ENCODE measurements around the gene CP.

The CP gene

DNA sequence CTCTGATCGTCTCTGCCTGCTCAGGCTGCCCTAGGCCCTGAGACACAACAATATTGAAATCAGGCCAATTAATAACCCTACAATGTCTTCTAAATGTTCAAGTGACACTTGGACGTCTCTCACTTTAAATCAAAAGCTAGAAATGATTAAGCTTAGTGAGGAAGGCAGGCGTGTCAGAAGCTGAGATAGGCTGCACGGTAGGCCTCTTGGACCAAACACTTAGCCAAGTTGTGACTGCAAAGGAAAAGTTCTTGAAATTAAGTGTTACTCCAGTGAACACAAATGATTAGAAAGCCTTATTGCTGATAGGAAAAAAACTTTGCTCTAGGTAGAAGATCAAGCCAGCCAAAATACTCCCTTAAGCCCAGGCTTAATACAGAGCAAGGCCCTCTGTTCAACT is 90.0 kb downstream of the CP start:
- DNase-seq (ENCODE audit: extremely low spot score, insufficient read length, low read depth) (no peak), FAIRE-seq (peak; percentile 31)

DNA sequence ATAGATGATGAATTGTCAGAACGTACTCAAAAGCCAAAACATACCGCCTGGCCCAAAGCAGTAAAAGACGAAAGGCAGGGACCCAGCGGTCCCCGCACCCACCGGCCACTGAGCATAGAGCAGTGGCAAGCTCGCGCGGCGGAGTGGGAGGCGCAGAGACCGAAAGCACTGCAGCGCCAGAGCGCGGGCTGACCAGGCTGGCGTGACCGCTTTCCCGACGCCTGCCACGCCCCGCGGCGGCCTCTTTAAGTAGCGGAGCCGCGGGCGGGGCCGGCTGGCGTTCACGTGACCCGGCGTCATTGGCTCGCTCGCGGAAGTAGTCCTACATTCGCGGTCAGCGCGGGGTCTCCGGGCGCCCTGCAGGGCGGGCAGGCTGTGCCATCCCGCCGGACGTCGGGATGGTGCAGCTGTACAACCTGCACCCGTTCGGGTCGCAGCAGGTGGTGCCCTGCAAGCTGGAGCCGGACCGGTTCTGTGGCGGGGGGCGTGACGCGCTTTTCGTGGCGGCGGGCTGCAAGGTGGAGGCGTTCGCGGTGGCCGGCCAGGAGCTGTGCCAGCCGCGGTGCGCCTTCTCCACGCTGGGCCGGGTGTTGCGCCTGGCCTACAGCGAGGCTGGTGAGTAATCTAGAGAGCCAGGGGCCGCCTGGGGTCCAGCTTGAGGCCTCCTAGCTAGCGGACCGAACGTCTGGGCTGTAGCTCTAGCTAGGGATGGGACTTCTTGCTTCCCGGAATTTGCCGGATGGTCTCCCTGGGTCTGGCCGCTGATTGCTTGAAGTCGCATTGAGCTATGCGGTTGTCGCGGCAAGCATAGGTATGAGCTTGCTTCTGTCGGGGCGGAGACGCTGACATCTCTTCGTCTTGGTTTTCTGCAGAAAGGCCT is 92.1 kb downstream of the CP start, which contains the start of gene HPS3:
HPS3 (plus strand) TSS at position 313 of the 880 bp plus-strand sequence; CDS start at position 399, 86 bp downstream.
- DNase-seq (ENCODE audit: extremely low spot score, insufficient read length, low read depth) = peak; percentile 82
- peak; percentile 78 for FAIRE-seq

DNA sequence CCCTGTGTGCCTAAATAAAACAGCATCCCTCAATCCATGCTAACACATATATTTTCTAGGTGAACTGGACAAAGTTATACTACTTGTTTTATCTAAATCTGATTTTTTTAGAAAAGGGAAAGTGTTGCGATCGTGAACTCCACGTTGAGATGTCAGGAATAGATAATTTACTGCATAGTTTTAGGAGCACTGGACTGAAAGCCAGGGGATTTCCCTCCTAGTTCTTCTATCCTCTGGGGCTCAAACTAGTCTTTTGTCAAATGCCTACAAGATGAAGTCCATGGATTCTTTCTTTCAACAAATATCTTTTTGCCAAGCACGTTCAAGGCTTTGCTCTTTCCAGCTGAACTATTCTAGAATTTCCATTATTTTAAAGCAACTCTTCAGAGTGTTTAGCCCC is 92.8 kb downstream of the CP start:
- no peak for DNase-seq (ENCODE audit: extremely low spot score, insufficient read length, low read depth)
- FAIRE-seq = no peak

DNA sequence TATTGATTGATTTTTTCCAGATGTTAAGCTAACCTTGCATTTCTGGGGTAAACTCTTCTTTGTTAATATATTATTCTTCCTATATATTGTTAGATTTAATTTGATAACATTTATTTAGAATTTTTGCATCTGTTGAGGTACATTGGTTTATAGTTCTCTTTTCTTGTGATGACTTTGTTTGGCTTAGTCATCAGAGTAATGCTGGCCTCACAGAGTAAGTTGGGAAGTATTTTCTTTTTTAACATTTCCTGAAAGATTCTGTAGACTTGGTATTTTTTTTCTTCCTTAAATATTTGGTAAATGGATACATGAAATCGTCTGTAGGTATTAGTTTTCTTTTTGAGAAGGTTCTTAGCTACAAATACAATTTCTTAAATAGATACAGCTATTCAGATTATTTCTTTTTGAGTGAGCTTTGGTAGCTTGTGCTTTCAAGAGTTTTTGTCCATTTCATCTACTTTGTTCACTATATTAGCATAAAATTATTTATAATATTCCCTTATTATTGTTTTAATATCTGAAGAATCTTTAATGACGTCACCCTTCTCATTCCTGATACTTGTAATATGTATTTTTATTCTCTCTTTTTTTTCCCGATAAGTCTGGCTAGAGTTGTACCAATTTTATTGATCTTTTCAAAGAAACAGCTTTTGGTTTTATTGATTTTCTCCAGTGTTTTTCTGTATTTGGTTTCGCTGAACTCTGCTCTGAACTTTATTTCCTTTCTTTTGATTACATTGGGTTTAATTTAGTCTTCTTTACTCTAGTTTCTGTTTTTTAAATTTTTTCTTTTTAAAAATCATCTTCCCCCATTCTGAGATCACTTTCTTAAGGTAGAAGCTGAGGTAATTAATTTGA is 98.7 kb downstream of the CP start:
- no peak for DNase-seq (ENCODE audit: extremely low spot score, insufficient read length, low read depth)
- FAIRE-seq = no peak

All from GM18507 (cell line).